Lung (tissue), 12 donors: ENCODE results near the gene BHLHA15. TPM values are rescaled to one million over a fixed set of nuclear protein-coding genes. Genes with fewer than 3 reads are reported as not detected.

Experiments used
- ATAC-seq: fragments of 200-7000 bp; cut with Tn5 transposase; one replicate; pipeline ENCODE4 v1.9.1; 2020; ENCODE audit warnings: moderate number of reproducible peaks; ENCODE audit not compliant: insufficient read depth, low FRiP score
- DNase-seq, 3 donors: peaks; one replicate each; pipeline ENCODE4 v3.0.0-alpha.2; 2013 to 2017
- H3K27ac ChIP-seq, 2 donors: one replicate each; pipeline ENCODE4 v1.5.1; 2013; ENCODE audit warnings: mild to moderate bottlenecking in 2 of 2, moderate library complexity in 2 of 2, control low read depth in 1 of 2, inconsistent platforms in 1 of 2, low read depth in 1 of 2, low read length in 1 of 2
- H3K27me3 ChIP-seq, 3 donors: one replicate each; pipeline ENCODE4 v1.5.1; 2013; ENCODE audit warnings: low read length in 2 of 3; ENCODE audit not compliant: control insufficient read depth in 3 of 3, insufficient read depth in 3 of 3
- H3K36me3 ChIP-seq, 4 donors: one replicate each; pipeline ENCODE4 v1.5.1; 2013; ENCODE audit warnings: low read length in 4 of 4, mild to moderate bottlenecking in 1 of 4, moderate library complexity in 1 of 4; ENCODE audit not compliant: control insufficient read depth in 4 of 4, insufficient read depth in 4 of 4
- H3K4me1 ChIP-seq, 5 donors: one replicate each; pipeline ENCODE4 v1.5.1; 2013; ENCODE audit warnings: low read length in 5 of 5, mild to moderate bottlenecking in 2 of 5, moderate library complexity in 1 of 5; ENCODE audit not compliant: control insufficient read depth in 5 of 5, insufficient read depth in 5 of 5
- H3K4me3 ChIP-seq: one replicate; pipeline ENCODE4 v1.5.1; 2013; ENCODE audit warnings: mild to moderate bottlenecking, control low read depth, moderate library complexity
- H3K9ac ChIP-seq, 2 donors: one replicate each; pipeline ENCODE4 v1.5.1; 2013; ENCODE audit warnings: low read length in 2 of 2, control low read depth in 1 of 2; ENCODE audit not compliant: insufficient read depth in 1 of 2
- H3K9me3 ChIP-seq, 4 donors: one replicate each; pipeline ENCODE4 v1.5.1; 2013; ENCODE audit warnings: low read length in 3 of 4, mild to moderate bottlenecking in 1 of 4, moderate library complexity in 1 of 4; ENCODE audit not compliant: control insufficient read depth in 4 of 4, insufficient read depth in 3 of 4
- WGBS, 2 donors: extraction: QIAGEN DNeasy Blood & Tissue Kit; methylation state at CpG; one replicate each; pipeline ENCODE4 v1.1.7; 2013; 5-methylcytosine and 5-hydroxymethylcytosine counted together
- polyA plus RNA-seq, 2 donors: library from polyadenylated mRNA; stranded (reverse); fragments of 200-250 nt; gene quantifications; one replicate each; pipeline ENCODE4 v1.2.1, GENCODE V29; 2013
- total RNA-seq, 2 donors: library from RNA; depleted of rRNA in 1 of 2; stranded (reverse); fragments of >200 nt in 1 of 2; gene quantifications; one replicate each; pipeline ENCODE4 v1.2.1, GENCODE V29; 2014 to 2021
- TF ChIP-seq, protein P1 (sequence below): IDR thresholded peaks from 2 replicates; pipeline ENCODE4 v1.5.1; 2012; ENCODE audit warnings: mild to moderate bottlenecking; ENCODE audit errors: control extremely low read depth, extremely low read depth
- donor health status: control.
- donor health status: control.
- donor health status: Bipolar disorder and iron deficiency.
- donor health status: healthy.
- donor health status: DM: yes; HTN: yes; CAD: no.

Gene BHLHA15
- total and polyA plus RNA-seq, 4 donors: 0.93 to 4.0 (median 2.6) TPM

GRCh38 chr7:98221611-98222532 is 10.6 kb downstream of the BHLHA15 start:
- Histone ChIP-seq H3K36me3 (peaks cover 0 to 53% (median 5%) of the 10 kb centered on the region in 4 donors), H3K9ac (no peak overlapping the region), H3K4me1 (peaks cover 0 to 6% (median 0%) of the 10 kb centered on the region in 5 donors), H3K9me3 (no peaks in the 10 kb centered on the region), H3K27ac (no peak overlapping the region), H3K4me3 (no peak overlapping the region), H3K27me3 (no peaks in the 10 kb centered on the region)
- TF ChIP-seq, protein P1, sequence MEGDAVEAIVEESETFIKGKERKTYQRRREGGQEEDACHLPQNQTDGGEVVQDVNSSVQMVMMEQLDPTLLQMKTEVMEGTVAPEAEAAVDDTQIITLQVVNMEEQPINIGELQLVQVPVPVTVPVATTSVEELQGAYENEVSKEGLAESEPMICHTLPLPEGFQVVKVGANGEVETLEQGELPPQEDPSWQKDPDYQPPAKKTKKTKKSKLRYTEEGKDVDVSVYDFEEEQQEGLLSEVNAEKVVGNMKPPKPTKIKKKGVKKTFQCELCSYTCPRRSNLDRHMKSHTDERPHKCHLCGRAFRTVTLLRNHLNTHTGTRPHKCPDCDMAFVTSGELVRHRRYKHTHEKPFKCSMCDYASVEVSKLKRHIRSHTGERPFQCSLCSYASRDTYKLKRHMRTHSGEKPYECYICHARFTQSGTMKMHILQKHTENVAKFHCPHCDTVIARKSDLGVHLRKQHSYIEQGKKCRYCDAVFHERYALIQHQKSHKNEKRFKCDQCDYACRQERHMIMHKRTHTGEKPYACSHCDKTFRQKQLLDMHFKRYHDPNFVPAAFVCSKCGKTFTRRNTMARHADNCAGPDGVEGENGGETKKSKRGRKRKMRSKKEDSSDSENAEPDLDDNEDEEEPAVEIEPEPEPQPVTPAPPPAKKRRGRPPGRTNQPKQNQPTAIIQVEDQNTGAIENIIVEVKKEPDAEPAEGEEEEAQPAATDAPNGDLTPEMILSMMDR: no peak
- ATAC-seq: no peak
- DNase-seq: no peak
- 96 to 98% methylated on average over 33 to 34 of the region's 34 CpGs for WGBS, 2 donors

- no peaks in the 10 kb centered on the region for H3K9me3 ChIP-seq
- no peaks in the 10 kb centered on the region for H3K27me3 ChIP-seq
- DNase-seq: no peak
- no peak overlapping the region for H3K27ac ChIP-seq
- H3K4me1 ChIP-seq: peaks cover 0 to 6% (median 0%) of the 10 kb centered on the region in 5 donors
- no peak overlapping the region for H3K9ac ChIP-seq
- 96% methylated on average over 27 to 30 of the region's 30 CpGs for WGBS, 2 donors
- TF ChIP-seq, protein P1: no peak
- H3K36me3 ChIP-seq: peaks cover 0 to 45% (median 5%) of the 10 kb centered on the region in 4 donors
- no peak overlapping the region for H3K4me3 ChIP-seq
- no peak for ATAC-seq
Measured at GRCh38 chr7:98222533-98223195, 11.4 kb downstream of the BHLHA15 start.

- ATAC-seq (no peak), DNase-seq (peak in 1 of 3 donors; percentile 9)
- H3K9me3 ChIP-seq: no peaks in the 10 kb centered on the region
- TF ChIP-seq, protein P1: no peak
- no peak overlapping the region for H3K9ac ChIP-seq
- peaks cover 0 to 49% (median 5%) of the 10 kb centered on the region in 4 donors for H3K36me3 ChIP-seq
- WGBS, 2 donors: 82 to 87% methylated on average over 15 of the region's 15 CpGs
- no peak overlapping the region for H3K4me3 ChIP-seq
- no peaks in the 10 kb centered on the region for H3K27me3 ChIP-seq
- peaks cover 0 to 6% (median 0%) of the 10 kb centered on the region in 5 donors for H3K4me1 ChIP-seq
- no peak overlapping the region for H3K27ac ChIP-seq
Measured at GRCh38 chr7:98223351-98223897, 12.2 kb downstream of the BHLHA15 start.
